Prostate gland (tissue), 2 donors: ENCODE results near the gene ABHD2. TPM values are rescaled to one million over a fixed set of nuclear protein-coding genes. Genes with fewer than 3 reads are reported as not detected.

Experiments
- DNase-seq: peaks from one replicate; pipeline ENCODE4 v3.0.0-alpha.2; 2019; ENCODE audit warnings: low spot score
- H3K27ac ChIP-seq, 2 donors: fragments of 200-600 bp; sonication (generic); 2 replicates each; pipeline ENCODE4 v1.5.1; 2017 to 2019
- H3K27me3 ChIP-seq: fragments of 200-600 bp; sonication (generic); replicated peaks from 2 replicates; pipeline ENCODE4 v1.5.1; 2019; ENCODE audit not compliant: insufficient read depth
- H3K36me3 ChIP-seq, 2 donors: fragments of 200-600 bp; sonication (generic); 1 replicate in 1 of 2; 2 replicates in 1 of 2; pipeline versions ENCODE4 v1.5.1 to v1.8.1; 2017 to 2019
- H3K4me1 ChIP-seq: fragments of 200-600 bp; sonication (generic); replicated peaks from 2 replicates; pipeline ENCODE4 v1.5.1; 2019
- H3K4me3 ChIP-seq, 2 donors: fragments of 200-600 bp; sonication (generic); 2 replicates each; pipeline ENCODE4 v1.5.1; 2017 to 2019
- H3K9me3 ChIP-seq: fragments of 200-600 bp; sonication (generic); 2 replicates; pipeline ENCODE4 v1.5.1; 2017
- CTCF ChIP-seq, 4 experiments: fragments of 200-600 bp in 2 of 4; fragments of 450-650 bp in 2 of 4; sonication (generic) in 2 of 4; IDR thresholded peaks; 1 replicate in 3 of 4; 2 replicates in 1 of 4; pipeline ENCODE4 v1.5.1; 2016 to 2019; ENCODE audit warnings: antibody characterized with exemption in 4 of 4, mild to moderate bottlenecking in 2 of 4, moderate library complexity in 2 of 4
- POLR2A ChIP-seq: fragments of 450-650 bp; IDR thresholded peaks from one replicate; pipeline ENCODE4 v1.6.1; 2016; ENCODE audit warnings: antibody characterized with exemption, mild to moderate bottlenecking
- POLR2AphosphoS5 ChIP-seq: sonication (generic); formaldehyde crosslinking; IDR thresholded peaks from one replicate; pipeline ENCODE4 v1.6.1; 2017; ENCODE audit warnings: antibody characterized with exemption
- WGBS: methylation state at CpG from one replicate; pipeline ENCODE4 v1.1.5; 2018; 5-methylcytosine and 5-hydroxymethylcytosine counted together
- intact Hi-C: fragments of 100-400 bp; cut with DNase I; formaldehyde crosslinking; loops from one replicate; pipeline ENCODE4 v1.14.2; 2022
- total RNA-seq, 2 donors: library from RNA; depleted of rRNA; stranded (reverse); fragments of >200 nt; gene quantifications; one replicate each; pipeline ENCODE4 v1.1.0, GENCODE V29; 2016

The ABHD2 gene
- 100 to 1,000 TPM; 111 to 253 TPM for total RNA-seq

GRCh38 chr15:89087830-89088604 is at the start of gene ABHD2:
Gene ABHD2, plus strand, starts transcription at chr15:89088456. Its CDS starts 27,872 bp downstream, at chr15:89116328.
- Histone ChIP-seq H3K9me3 (no peaks in the 10 kb centered on the region), H3K27me3 (no peaks in the 10 kb centered on the region), H3K4me1 (peaks cover 5% of the 10 kb centered on the region), H3K27ac (peak within 1 kb of the TSS; percentile 92 to 95), H3K4me3 (peak within 1 kb of the TSS; percentile 86 to 88), H3K36me3 (no peaks in the 10 kb centered on the region)
- peak; percentile 99 for DNase-seq
- intact Hi-C loops = loop anchor here (2.0 kb wide), 1 partner anchor 61 kb away; no protein-coding TSS in a partner anchor
- under 1% methylated on average over 34 of the region's 51 CpGs for WGBS
- TF ChIP-seq POLR2A = peak; percentile 95
- TF ChIP-seq POLR2AphosphoS5 = peak; percentile 96
- TF ChIP-seq CTCF (IDR thresholded peaks at IDR 0.05) = peak in 1 of 4 experiments; percentile 26

GRCh38 chr15:89039142-89039541 is 49.1 kb upstream of the ABHD2 start:
- no peaks in the 10 kb centered on the region for H3K4me1 ChIP-seq
- TF ChIP-seq POLR2A = no peak
- no peak for TF ChIP-seq POLR2AphosphoS5
- TF ChIP-seq CTCF (IDR thresholded peaks at IDR 0.05) = no peak
- WGBS = 50% methylated on average over 5 of the region's 5 CpGs
- no peaks in the 10 kb centered on the region for H3K27me3 ChIP-seq
- intact Hi-C loops = no loop called here
- no peak overlapping the region for H3K27ac ChIP-seq
- no peaks in the 10 kb centered on the region for H3K9me3 ChIP-seq
- no peaks in the 10 kb centered on the region for H3K36me3 ChIP-seq
- no peak for DNase-seq
- H3K4me3 ChIP-seq = no peak overlapping the region

GRCh38 chr15:89041507-89041906 is 46.7 kb upstream of the ABHD2 start:
- 81% methylated on average over 4 of the region's 5 CpGs for WGBS
- H3K27me3 ChIP-seq = no peaks in the 10 kb centered on the region
- H3K9me3 ChIP-seq = no peaks in the 10 kb centered on the region
- H3K36me3 ChIP-seq = no peaks in the 10 kb centered on the region
- no peak for DNase-seq
- H3K27ac ChIP-seq = no peak overlapping the region
- no peak overlapping the region for H3K4me3 ChIP-seq
- TF ChIP-seq POLR2AphosphoS5 = no peak
- no peak for TF ChIP-seq CTCF (IDR thresholded peaks at IDR 0.05)
- no peak for TF ChIP-seq POLR2A
- no peaks in the 10 kb centered on the region for H3K4me1 ChIP-seq
- intact Hi-C loops = no loop called here

GRCh38 chr15:89042387-89042786 is 45.9 kb upstream of the ABHD2 start:
- no peaks in the 10 kb centered on the region for H3K9me3 ChIP-seq
- no peak overlapping the region for H3K27ac ChIP-seq
- no peak for DNase-seq
- no peaks in the 10 kb centered on the region for H3K36me3 ChIP-seq
- TF ChIP-seq CTCF (IDR thresholded peaks at IDR 0.05) = no peak
- no peak for TF ChIP-seq POLR2A
- TF ChIP-seq POLR2AphosphoS5 = no peak
- no peaks in the 10 kb centered on the region for H3K27me3 ChIP-seq
- WGBS = 91% methylated on average over 5 of the region's 5 CpGs
- H3K4me1 ChIP-seq = no peaks in the 10 kb centered on the region
- intact Hi-C loops = no loop called here
- H3K4me3 ChIP-seq = no peak overlapping the region
